Astrocyte (in vitro differentiated cells and primary cell): ENCODE measurements around the gene VDR. TPM values are rescaled to one million over a fixed set of nuclear protein-coding genes. Genes with fewer than 3 reads are reported as not detected.

Experiments
- DNase-seq: peaks from one replicate; pipeline ENCODE4 v3.0.0-alpha.2; 2010; ENCODE audit warnings: low read depth
- FAIRE-seq: peaks from 2 replicates; lab custom pipeline; 2011; peaks lifted over from hg19 to GRCh38; lab: Jason Lieb, UNC
- H2AFZ ChIP-seq: 2 replicates; pipeline ENCODE4 v1.6.0; 2012; ENCODE audit warnings: low read depth, low read length, inconsistent platforms
- H3K27ac ChIP-seq: 2 replicates; pipeline ENCODE4 v1.5.1; 2011; ENCODE audit warnings: low read depth, low read length, inconsistent platforms
- H3K27me3 ChIP-seq: 2 replicates; pipeline ENCODE4 v1.6.0; 2011; ENCODE audit warnings: low read length, inconsistent platforms; ENCODE audit not compliant: insufficient read depth
- H3K36me3 ChIP-seq: 2 replicates; pipeline ENCODE4 v1.5.1; 2011; ENCODE audit warnings: low read length, inconsistent platforms; ENCODE audit not compliant: insufficient read depth
- H3K4me1 ChIP-seq: 2 replicates; pipeline ENCODE4 v1.5.1; 2011; ENCODE audit warnings: low read length, inconsistent platforms; ENCODE audit not compliant: insufficient read depth
- H3K4me2 ChIP-seq: 2 replicates; pipeline ENCODE4 v1.6.0; 2012; ENCODE audit warnings: low read length, inconsistent platforms
- H3K4me3 ChIP-seq: 2 replicates; pipeline ENCODE4 v1.5.1; 2011; ENCODE audit warnings: low read depth, mild to moderate bottlenecking, low read length, inconsistent platforms; ENCODE audit not compliant: insufficient read depth
- H3K79me2 ChIP-seq: 2 replicates; pipeline ENCODE4 v1.6.0; 2012; ENCODE audit warnings: mild to moderate bottlenecking, low read length, inconsistent platforms; ENCODE audit not compliant: insufficient read depth
- H3K9ac ChIP-seq: 2 replicates; pipeline ENCODE4 v1.6.0; 2012; ENCODE audit warnings: mild to moderate bottlenecking, low read length, inconsistent platforms
- H3K9me3 ChIP-seq: 2 replicates; pipeline ENCODE4 v1.5.1; 2012; ENCODE audit warnings: low read depth, mild to moderate bottlenecking, low read length, inconsistent platforms; ENCODE audit not compliant: insufficient read depth
- H4K20me1 ChIP-seq: 2 replicates; pipeline ENCODE4 v1.6.0; 2012; ENCODE audit warnings: low read length, inconsistent platforms; ENCODE audit not compliant: insufficient read depth
- H3K27ac Mint-ChIP-seq: one replicate; pipeline ENCODE4 v1.8.0; 2021; ENCODE audit warnings: mild to moderate bottlenecking, mixed read lengths; ENCODE audit not compliant: unreplicated experiment
- H3K27me3 Mint-ChIP-seq: one replicate; pipeline ENCODE4 v1.8.0; 2021; ENCODE audit warnings: low read depth, mixed read lengths; ENCODE audit not compliant: unreplicated experiment
- H3K36me3 Mint-ChIP-seq: one replicate; pipeline ENCODE4 v1.8.0; 2021; ENCODE audit warnings: low read depth, mixed read lengths; ENCODE audit not compliant: unreplicated experiment
- H3K4me1 Mint-ChIP-seq: one replicate; pipeline ENCODE4 v1.8.0; 2021; ENCODE audit warnings: low read depth, mixed read lengths; ENCODE audit not compliant: unreplicated experiment
- H3K4me3 Mint-ChIP-seq: one replicate; pipeline ENCODE4 v1.8.0; 2021; ENCODE audit warnings: mild to moderate bottlenecking, moderate library complexity, mixed read lengths; ENCODE audit not compliant: unreplicated experiment
- H3K9me3 Mint-ChIP-seq: one replicate; pipeline ENCODE4 v1.8.0; 2021; ENCODE audit warnings: mild to moderate bottlenecking, mixed read lengths; ENCODE audit not compliant: unreplicated experiment
- CTCF ChIP-seq: IDR thresholded peaks from 2 replicates; pipeline ENCODE4 v1.5.1; 2011; ENCODE audit warnings: low read depth, mild to moderate bottlenecking, inconsistent platforms, low read length, moderate library complexity; ENCODE audit not compliant: insufficient read depth
- EZH2 ChIP-seq: IDR thresholded peaks from 2 replicates; pipeline ENCODE4 v1.6.1; 2012; ENCODE audit warnings: mild to moderate bottlenecking, low read length, inconsistent platforms; ENCODE audit not compliant: insufficient read depth
- total RNA-seq: library from RNA; stranded (reverse); gene quantifications from 2 replicates; pipeline ENCODE4 v1.2.1, GENCODE V29; 2021

VDR gene
- total RNA-seq, 1 donor from 2014 or later: 6.6 TPM

GRCh38 chr12:47813511-47814196 is 91.1 kb downstream of the VDR start:
- Histone ChIP-seq H3K4me3 (peak overlapping the region; percentile 41), H3K27ac (peak overlapping the region; percentile 81), H3K4me2 (peak overlapping the region; percentile 86), H3K27me3 (no peaks in the 10 kb centered on the region), H3K79me2 (peaks cover 98% of the 10 kb centered on the region), H2AFZ (no peak overlapping the region), H4K20me1 (peaks cover 93% of the 10 kb centered on the region), H3K9me3 (no peaks in the 10 kb centered on the region), H3K9ac (peak overlapping the region; percentile 75), H3K36me3 (peaks cover 5% of the 10 kb centered on the region), H3K4me1 (peaks cover 82% of the 10 kb centered on the region)
- Mint-ChIP-seq H3K36me3 (peaks cover 2% of the 10 kb centered on the region), H3K27me3 (no peaks in the 10 kb centered on the region), H3K4me3 (peak overlapping the region; percentile 60), H3K9me3 (no peaks in the 10 kb centered on the region), H3K27ac (peak overlapping the region; percentile 91), H3K4me1 (peaks cover 65% of the 10 kb centered on the region)
- no peak for FAIRE-seq
- TF ChIP-seq CTCF (no peak), EZH2 (no peak)
- no peak for DNase-seq

- H3K27ac Mint-ChIP-seq: peak overlapping the region; percentile 96
- Histone ChIP-seq H2AFZ (no peak overlapping the region), H3K27me3 (no peaks in the 10 kb centered on the region), H3K4me1 (peaks cover 82% of the 10 kb centered on the region), H3K4me2 (peak overlapping the region; percentile 86), H3K9me3 (no peaks in the 10 kb centered on the region), H3K9ac (peak overlapping the region; percentile 82), H3K79me2 (peaks cover 98% of the 10 kb centered on the region), H3K27ac (peak overlapping the region; percentile 94), H4K20me1 (peaks cover 93% of the 10 kb centered on the region), H3K4me3 (peak overlapping the region; percentile 41), H3K36me3 (peaks cover 5% of the 10 kb centered on the region)
- peaks cover 68% of the 10 kb centered on the region for H3K4me1 Mint-ChIP-seq
- peak overlapping the region; percentile 66 for H3K4me3 Mint-ChIP-seq
- no peak for TF ChIP-seq EZH2
- no peak for TF ChIP-seq CTCF
- FAIRE-seq: no peak
- peaks cover 2% of the 10 kb centered on the region for H3K36me3 Mint-ChIP-seq
- H3K9me3 Mint-ChIP-seq: no peaks in the 10 kb centered on the region
- DNase-seq: peak; percentile 84
- no peaks in the 10 kb centered on the region for H3K27me3 Mint-ChIP-seq
These were observed 91.8 kb downstream of the VDR start for GRCh38 chr12:47812797-47813510.
